Left ventricle myocardium inferior (tissue), 1 donor: Measurements from ENCODE around the gene TRAF3IP1. TPM values are rescaled to one million over a fixed set of nuclear protein-coding genes. Genes with fewer than 3 reads are reported as not detected.
"Not testable (repeated sequence)": the region's sequence is repeated elsewhere in the genome, so short reads cannot be mapped to it uniquely, and the experiment has no call there.

Experiments
- DNase-seq: peaks from one replicate; pipeline ENCODE4 v3.0.0-alpha.2; 2020
- H3K27ac ChIP-seq: fragments of 200-600 bp; replicated peaks from 2 replicates; pipeline ENCODE4 v1.8.0; 2021
- H3K27me3 ChIP-seq: fragments of 200-600 bp; 2 replicates; pipeline ENCODE4 v1.8.0; 2021; ENCODE audit warnings: low read depth
- H3K36me3 ChIP-seq: fragments of 200-600 bp; 2 replicates; pipeline ENCODE4 v1.8.0; 2021
- H3K4me1 ChIP-seq: fragments of 200-600 bp; 2 replicates; pipeline ENCODE4 v1.8.0; 2021
- H3K4me3 ChIP-seq: fragments of 200-600 bp; 2 replicates; pipeline ENCODE4 v1.8.0; 2021; ENCODE audit warnings: mild to moderate bottlenecking, moderate library complexity
- H3K9me3 ChIP-seq: fragments of 200-600 bp; replicated peaks from 2 replicates; pipeline ENCODE4 v1.8.0; 2021
- CTCF ChIP-seq: fragments of 200-600 bp; IDR thresholded peaks from 2 replicates; pipeline ENCODE4 v1.8.0; 2021; ENCODE audit warnings: antibody characterized with exemption, mild to moderate bottlenecking, borderline replicate concordance
- intact Hi-C: fragments of 100-400 bp; cut with micrococcal nuclease; formaldehyde crosslinking; loops from one replicate; pipeline ENCODE4 v1.11.0; 2022
- total RNA-seq: library from RNA; stranded (reverse); fragmentation: NEBNext Ultra II Directional; extraction: Animal tissue kit (Norgen Biotek cat#: 25700); gene quantifications from one replicate; pipeline ENCODE4 v1.2.1, GENCODE V29; 2021
- donor health status: DM: no; HTN: yes; CAD: no; lungs with severe emphysema.

Gene TRAF3IP1
- total RNA-seq, 1 donor from 2014 or later, result 14.6 TPM

GRCh38 chr2:238361877-238362276, 41.6 kb downstream of the TRAF3IP1 start:
- H3K27ac ChIP-seq, result no peak overlapping the region
- intact Hi-C loops, result no loop called here
- no peak for TF ChIP-seq CTCF

GRCh38 chr2:238362626-238363025, 42.3 kb downstream of the TRAF3IP1 start:
- H3K4me1 ChIP-seq, result peaks cover 14% of the 10 kb centered on the region
- no peak for TF ChIP-seq CTCF
- H3K27ac ChIP-seq, result no peak overlapping the region
- DNase-seq, result no peak
- no peaks in the 10 kb centered on the region for H3K9me3 ChIP-seq
- no peak overlapping the region for H3K4me3 ChIP-seq
- peaks cover 35% of the 10 kb centered on the region for H3K36me3 ChIP-seq
- intact Hi-C loops, result no loop called here
- H3K27me3 ChIP-seq, result no peaks in the 10 kb centered on the region

More at GRCh38 chr2:238361877-238362276, 41.6 kb downstream of the TRAF3IP1 start:
- H3K27me3 ChIP-seq, result no peaks in the 10 kb centered on the region
- H3K9me3 ChIP-seq, result no peaks in the 10 kb centered on the region
- DNase-seq, result no peak
- peaks cover 14% of the 10 kb centered on the region for H3K4me1 ChIP-seq
- no peak overlapping the region for H3K4me3 ChIP-seq
- peaks cover 35% of the 10 kb centered on the region for H3K36me3 ChIP-seq

GRCh38 chr2:238369591-238370040, 49.3 kb downstream of the TRAF3IP1 start:
- H3K4me1 ChIP-seq, result peaks cover 5% of the 10 kb centered on the region
- TF ChIP-seq CTCF, result no peak
- no peak for DNase-seq
- intact Hi-C loops, result loop anchor here (5.0 kb wide), 1 partner anchor 93 kb away; no protein-coding TSS in a partner anchor
- peaks cover 5% of the 10 kb centered on the region for H3K9me3 ChIP-seq
- no peak overlapping the region for H3K4me3 ChIP-seq
- H3K36me3 ChIP-seq, result no peaks in the 10 kb centered on the region
- no peak overlapping the region for H3K27ac ChIP-seq
- H3K27me3 ChIP-seq, result no peaks in the 10 kb centered on the region

- Histone ChIP-seq H3K27me3 (no peaks in the 10 kb centered on the region), H3K9me3 (peaks cover 5% of the 10 kb centered on the region), H3K4me1 (peaks cover 5% of the 10 kb centered on the region), H3K36me3 (no peaks in the 10 kb centered on the region), H3K4me3 (no peak overlapping the region), H3K27ac (no peak overlapping the region)
- TF ChIP-seq CTCF, result no peak
- DNase-seq, result no peak
- intact Hi-C loops, result loop anchor here (5.0 kb wide), 1 partner anchor 92 kb away; no protein-coding TSS in a partner anchor
Measured at GRCh38 chr2:238370094-238370822, 49.9 kb downstream of the TRAF3IP1 start.

GRCh38 chr2:238370823-238371372, 50.6 kb downstream of the TRAF3IP1 start:
- peaks cover 5% of the 10 kb centered on the region for H3K9me3 ChIP-seq
- TF ChIP-seq CTCF, result peak; percentile 86
- H3K27ac ChIP-seq, result peak overlapping the region; percentile 6
- H3K4me3 ChIP-seq, result no peak overlapping the region
- H3K36me3 ChIP-seq, result no peaks in the 10 kb centered on the region
- H3K27me3 ChIP-seq, result no peaks in the 10 kb centered on the region
- intact Hi-C loops, result loop anchor here (5.0 kb wide), 1 partner anchor 91 kb away; no protein-coding TSS in a partner anchor
- peaks cover 8% of the 10 kb centered on the region for H3K4me1 ChIP-seq
- peak; percentile 50 for DNase-seq

GRCh38 chr2:238372277-238372676, 52.0 kb downstream of the TRAF3IP1 start:
- intact Hi-C loops, result loop anchor here (5.0 kb wide), 1 partner anchor 90 kb away; no protein-coding TSS in a partner anchor
- H3K9me3 ChIP-seq, H3K27me3 ChIP-seq, H3K27ac ChIP-seq, H3K36me3 ChIP-seq, H3K4me3 ChIP-seq, DNase-seq: not testable (repeated sequence)
- peaks cover 21% of the 10 kb centered on the region for H3K4me1 ChIP-seq
